C4-2B (cell line): ENCODE data around the gene KLRD1.

Experiments used
- CTCF ChIP-seq: fragments of 450-650 bp; conservative IDR thresholded peaks from 2 replicates; pipeline ENCODE4 v1.5.1; 2017; ENCODE audit warnings: mild to moderate bottlenecking
- ZFX ChIP-seq: fragments of 450-650 bp; IDR thresholded peaks from 2 replicates; pipeline ENCODE4 v1.6.1; 2017

GRCh38 chr12:10361622-10362021 lies 54.0 kb downstream of the KLRD1 start:
- TF ChIP-seq CTCF (no peak), ZFX (no peak)
